Liver (tissue), 3 donors: ENCODE data around the gene TBC1D5.

Experiments used
- EGR1 ChIP-seq, 2 donors: IDR thresholded peaks; 2 replicates each; pipeline ENCODE4 v1.6.1; 2016 to 2018; ENCODE audit warnings: antibody characterized with exemption in 2 of 2, low read depth in 2 of 2
- GABPA ChIP-seq, 2 donors: IDR thresholded peaks in 1 of 2; conservative IDR thresholded peaks in 1 of 2; 2 replicates each; pipeline ENCODE4 v1.6.1; 2016; ENCODE audit warnings: antibody characterized with exemption in 2 of 2, mild to moderate bottlenecking in 1 of 2, moderate library complexity in 1 of 2
- NR2F2 ChIP-seq: IDR thresholded peaks from 2 replicates; pipeline ENCODE4 v1.6.1; 2016; ENCODE audit warnings: antibody characterized with exemption
- RAD21 ChIP-seq, 2 donors: IDR thresholded peaks; 2 replicates each; pipeline ENCODE4 v1.6.1; 2016; ENCODE audit warnings: antibody characterized with exemption in 2 of 2, mild to moderate bottlenecking in 2 of 2
- SP1 ChIP-seq: IDR thresholded peaks from 2 replicates; pipeline ENCODE4 v1.6.1; 2018; ENCODE audit warnings: antibody characterized with exemption, mild to moderate bottlenecking
- TAF1 ChIP-seq: conservative IDR thresholded peaks from 2 replicates; pipeline ENCODE4 v1.6.1; 2016; ENCODE audit warnings: antibody characterized with exemption, mild to moderate bottlenecking
- TF ChIP-seq, protein P1 (sequence below): IDR thresholded peaks from 2 replicates; pipeline ENCODE4 v1.6.1; 2016; ENCODE audit warnings: antibody characterized with exemption, mild to moderate bottlenecking
- TF ChIP-seq, protein P2 (sequence below): IDR thresholded peaks from 2 replicates; pipeline ENCODE4 v1.6.1; 2016; ENCODE audit warnings: antibody characterized with exemption
- TF ChIP-seq, protein P3 (sequence below): fragments of 150-350 bp; IDR thresholded peaks from 2 replicates; pipeline ENCODE4 v1.5.1; 2017; ENCODE audit warnings: improper control_type of control experiment, low read depth, low read length; ENCODE audit not compliant: missing input control
- donor health status: healthy.
- donor health status: healthy.

DNA sequence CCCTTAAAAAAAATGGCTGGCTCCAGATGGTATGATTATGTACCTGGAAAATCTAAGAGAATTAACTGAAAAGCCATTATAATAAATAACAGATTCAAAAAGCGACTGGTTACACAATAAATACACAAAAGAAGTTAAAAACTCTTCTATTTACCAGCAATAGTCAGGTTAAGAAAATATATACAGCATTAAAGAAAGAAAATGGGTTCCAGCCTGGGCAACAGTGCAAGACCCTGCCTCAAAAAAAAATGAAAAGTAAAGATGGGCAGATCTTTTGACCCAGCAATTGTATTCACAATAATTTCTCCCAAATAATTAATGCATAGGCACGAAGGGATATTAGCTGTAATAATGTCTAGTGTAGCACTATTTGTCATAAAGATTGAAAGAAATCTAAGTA is 8.7 kb downstream of the TBC1D5 start:
- TF ChIP-seq, protein P1, sequence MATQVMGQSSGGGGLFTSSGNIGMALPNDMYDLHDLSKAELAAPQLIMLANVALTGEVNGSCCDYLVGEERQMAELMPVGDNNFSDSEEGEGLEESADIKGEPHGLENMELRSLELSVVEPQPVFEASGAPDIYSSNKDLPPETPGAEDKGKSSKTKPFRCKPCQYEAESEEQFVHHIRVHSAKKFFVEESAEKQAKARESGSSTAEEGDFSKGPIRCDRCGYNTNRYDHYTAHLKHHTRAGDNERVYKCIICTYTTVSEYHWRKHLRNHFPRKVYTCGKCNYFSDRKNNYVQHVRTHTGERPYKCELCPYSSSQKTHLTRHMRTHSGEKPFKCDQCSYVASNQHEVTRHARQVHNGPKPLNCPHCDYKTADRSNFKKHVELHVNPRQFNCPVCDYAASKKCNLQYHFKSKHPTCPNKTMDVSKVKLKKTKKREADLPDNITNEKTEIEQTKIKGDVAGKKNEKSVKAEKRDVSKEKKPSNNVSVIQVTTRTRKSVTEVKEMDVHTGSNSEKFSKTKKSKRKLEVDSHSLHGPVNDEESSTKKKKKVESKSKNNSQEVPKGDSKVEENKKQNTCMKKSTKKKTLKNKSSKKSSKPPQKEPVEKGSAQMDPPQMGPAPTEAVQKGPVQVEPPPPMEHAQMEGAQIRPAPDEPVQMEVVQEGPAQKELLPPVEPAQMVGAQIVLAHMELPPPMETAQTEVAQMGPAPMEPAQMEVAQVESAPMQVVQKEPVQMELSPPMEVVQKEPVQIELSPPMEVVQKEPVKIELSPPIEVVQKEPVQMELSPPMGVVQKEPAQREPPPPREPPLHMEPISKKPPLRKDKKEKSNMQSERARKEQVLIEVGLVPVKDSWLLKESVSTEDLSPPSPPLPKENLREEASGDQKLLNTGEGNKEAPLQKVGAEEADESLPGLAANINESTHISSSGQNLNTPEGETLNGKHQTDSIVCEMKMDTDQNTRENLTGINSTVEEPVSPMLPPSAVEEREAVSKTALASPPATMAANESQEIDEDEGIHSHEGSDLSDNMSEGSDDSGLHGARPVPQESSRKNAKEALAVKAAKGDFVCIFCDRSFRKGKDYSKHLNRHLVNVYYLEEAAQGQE, result no peak
- TF ChIP-seq, protein P2, sequence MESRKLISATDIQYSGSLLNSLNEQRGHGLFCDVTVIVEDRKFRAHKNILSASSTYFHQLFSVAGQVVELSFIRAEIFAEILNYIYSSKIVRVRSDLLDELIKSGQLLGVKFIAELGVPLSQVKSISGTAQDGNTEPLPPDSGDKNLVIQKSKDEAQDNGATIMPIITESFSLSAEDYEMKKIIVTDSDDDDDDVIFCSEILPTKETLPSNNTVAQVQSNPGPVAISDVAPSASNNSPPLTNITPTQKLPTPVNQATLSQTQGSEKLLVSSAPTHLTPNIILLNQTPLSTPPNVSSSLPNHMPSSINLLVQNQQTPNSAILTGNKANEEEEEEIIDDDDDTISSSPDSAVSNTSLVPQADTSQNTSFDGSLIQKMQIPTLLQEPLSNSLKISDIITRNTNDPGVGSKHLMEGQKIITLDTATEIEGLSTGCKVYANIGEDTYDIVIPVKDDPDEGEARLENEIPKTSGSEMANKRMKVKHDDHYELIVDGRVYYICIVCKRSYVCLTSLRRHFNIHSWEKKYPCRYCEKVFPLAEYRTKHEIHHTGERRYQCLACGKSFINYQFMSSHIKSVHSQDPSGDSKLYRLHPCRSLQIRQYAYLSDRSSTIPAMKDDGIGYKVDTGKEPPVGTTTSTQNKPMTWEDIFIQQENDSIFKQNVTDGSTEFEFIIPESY, result no peak
- no peak for TF ChIP-seq TAF1
- TF ChIP-seq, protein P3, sequence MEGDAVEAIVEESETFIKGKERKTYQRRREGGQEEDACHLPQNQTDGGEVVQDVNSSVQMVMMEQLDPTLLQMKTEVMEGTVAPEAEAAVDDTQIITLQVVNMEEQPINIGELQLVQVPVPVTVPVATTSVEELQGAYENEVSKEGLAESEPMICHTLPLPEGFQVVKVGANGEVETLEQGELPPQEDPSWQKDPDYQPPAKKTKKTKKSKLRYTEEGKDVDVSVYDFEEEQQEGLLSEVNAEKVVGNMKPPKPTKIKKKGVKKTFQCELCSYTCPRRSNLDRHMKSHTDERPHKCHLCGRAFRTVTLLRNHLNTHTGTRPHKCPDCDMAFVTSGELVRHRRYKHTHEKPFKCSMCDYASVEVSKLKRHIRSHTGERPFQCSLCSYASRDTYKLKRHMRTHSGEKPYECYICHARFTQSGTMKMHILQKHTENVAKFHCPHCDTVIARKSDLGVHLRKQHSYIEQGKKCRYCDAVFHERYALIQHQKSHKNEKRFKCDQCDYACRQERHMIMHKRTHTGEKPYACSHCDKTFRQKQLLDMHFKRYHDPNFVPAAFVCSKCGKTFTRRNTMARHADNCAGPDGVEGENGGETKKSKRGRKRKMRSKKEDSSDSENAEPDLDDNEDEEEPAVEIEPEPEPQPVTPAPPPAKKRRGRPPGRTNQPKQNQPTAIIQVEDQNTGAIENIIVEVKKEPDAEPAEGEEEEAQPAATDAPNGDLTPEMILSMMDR, result no peak
- no peak for TF ChIP-seq EGR1 (IDR thresholded peaks at IDR 0.05; ENCODE audit: low read depth in 2 of 2)
- no peak for TF ChIP-seq GABPA (IDR thresholded peaks at IDR 0.05 in 1 of 2, conservative IDR thresholded peaks at IDR 0.05 in 1 of 2)
- no peak for TF ChIP-seq NR2F2
- no peak for TF ChIP-seq RAD21 (IDR thresholded peaks at IDR 0.05)
- no peak for TF ChIP-seq SP1
